NOMO-1 treated with DMSO at 0.1 percent for 48 hours (cell line): ENCODE measurements around the gene ABI3BP.
"Not testable (repeated sequence)": the region's sequence is repeated elsewhere in the genome, so short reads cannot be mapped to it uniquely, and the experiment has no call there.

Experiments
- DNase-seq: peaks from one replicate; lab custom pipeline; 2025; ENCODE audit not compliant: unreplicated experiment; lab: John Stamatoyannopoulos, UW

Gene ABI3BP, protein sequence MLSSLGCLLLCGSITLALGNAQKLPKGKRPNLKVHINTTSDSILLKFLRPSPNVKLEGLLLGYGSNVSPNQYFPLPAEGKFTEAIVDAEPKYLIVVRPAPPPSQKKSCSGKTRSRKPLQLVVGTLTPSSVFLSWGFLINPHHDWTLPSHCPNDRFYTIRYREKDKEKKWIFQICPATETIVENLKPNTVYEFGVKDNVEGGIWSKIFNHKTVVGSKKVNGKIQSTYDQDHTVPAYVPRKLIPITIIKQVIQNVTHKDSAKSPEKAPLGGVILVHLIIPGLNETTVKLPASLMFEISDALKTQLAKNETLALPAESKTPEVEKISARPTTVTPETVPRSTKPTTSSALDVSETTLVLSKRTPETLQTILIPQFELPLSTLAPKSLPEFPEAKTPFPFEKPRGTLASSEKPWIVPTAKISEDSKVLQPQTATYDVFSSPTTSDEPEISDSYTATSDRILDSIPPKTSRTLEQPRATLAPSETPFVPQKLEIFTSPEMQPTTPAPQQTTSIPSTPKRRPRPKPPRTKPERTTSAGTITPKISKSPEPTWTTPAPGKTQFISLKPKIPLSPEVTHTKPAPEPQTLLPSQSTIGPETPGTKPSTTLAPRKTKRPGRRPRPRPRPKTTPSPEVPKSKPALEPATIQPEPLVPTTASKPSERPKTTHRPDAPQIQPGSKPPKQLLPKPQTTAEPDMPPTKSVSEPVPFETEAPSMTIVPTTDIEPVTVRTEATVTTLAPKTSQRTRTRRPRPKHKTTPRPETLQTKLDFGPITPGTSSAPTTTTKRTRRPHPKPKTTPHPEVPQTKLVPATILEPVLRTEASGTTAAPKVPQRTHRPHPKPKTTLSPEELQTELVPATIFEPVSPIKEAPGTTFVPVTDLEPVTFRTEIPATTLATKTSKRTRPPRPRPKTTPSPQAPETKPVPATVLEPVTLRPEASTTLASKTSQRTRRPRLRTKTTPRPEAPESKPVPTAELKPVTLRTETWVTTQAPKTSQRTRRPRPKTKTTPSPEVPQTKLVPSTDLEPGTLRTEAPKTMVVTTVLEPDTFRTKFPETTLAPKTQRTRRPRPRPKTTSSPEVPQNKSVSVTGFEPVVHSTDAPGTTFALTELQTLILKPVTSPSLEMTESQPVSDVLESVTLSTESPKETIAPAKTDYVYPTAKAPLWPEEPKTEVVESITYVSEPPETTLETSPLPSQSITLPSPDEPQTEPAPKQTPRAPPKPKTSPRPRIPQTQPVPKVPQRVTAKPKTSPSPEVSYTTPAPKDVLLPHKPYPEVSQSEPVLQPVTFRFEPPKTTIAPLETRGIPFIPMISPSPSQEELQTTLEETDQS (N-terminal part only)

DNA sequence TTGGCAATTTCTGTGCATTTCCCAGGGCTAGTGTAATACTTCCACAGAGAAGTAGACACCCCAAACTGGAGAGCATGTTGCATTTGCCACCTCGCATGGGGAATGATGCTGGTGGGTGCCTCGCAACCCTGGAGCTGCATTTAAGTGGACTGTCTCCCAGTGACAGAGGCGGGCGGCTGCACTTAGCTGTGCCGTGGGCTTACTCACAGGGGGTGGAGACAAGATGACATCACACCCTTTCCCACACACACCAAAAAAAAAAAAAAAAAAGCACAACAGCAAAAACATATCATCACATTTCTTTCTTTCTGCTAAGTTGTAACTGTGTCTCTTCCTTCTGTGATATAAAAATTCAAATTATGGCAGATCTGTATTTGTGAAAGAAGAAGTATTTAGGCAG lies at the start of gene ABI3BP:
ABI3BP (minus strand) TSS at position 113 of the 400 bp plus-strand sequence; CDS start at position 76, 37 bp downstream.
- no peak for DNase-seq

DNA sequence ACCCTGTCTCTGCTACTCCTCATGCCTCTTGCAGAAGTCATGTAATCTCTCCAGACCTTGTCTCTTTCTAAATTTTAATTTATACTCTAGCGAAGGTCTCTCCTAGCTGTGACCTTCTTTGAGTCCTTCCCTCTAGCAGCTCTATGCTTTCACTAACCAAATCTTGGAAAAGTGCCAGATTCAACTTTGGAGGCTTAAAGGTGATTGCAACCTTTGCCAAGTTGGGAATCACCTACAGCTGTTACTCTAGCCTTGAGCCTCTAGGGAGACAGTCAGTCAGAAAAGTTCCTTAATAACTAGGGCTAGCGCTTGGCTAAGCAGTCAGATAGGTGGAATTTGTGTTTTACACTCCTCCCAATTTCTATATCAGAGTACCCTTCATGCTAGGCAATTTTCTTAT lies 46.1 kb upstream of the ABI3BP start:
- no peak for DNase-seq

DNA sequence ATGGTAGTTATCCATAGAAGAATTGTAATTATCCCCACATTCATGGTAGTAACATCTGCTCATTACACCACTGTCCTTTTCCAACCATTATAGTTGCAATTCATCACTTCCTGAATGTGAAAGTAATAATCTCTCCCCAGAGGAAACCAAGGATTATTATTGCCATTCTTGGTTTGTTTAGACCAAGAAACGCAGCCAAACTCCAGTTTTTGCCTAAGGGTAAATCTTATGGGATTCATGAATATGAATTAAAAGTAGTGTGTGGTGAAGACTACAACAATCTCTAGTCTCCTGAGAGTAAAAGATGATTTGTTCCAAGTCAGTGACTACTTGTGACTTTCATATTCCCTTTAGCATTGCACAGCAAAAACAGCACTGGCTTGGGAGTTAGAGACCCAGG lies 45.7 kb upstream of the ABI3BP start:
- no peak for DNase-seq

DNA sequence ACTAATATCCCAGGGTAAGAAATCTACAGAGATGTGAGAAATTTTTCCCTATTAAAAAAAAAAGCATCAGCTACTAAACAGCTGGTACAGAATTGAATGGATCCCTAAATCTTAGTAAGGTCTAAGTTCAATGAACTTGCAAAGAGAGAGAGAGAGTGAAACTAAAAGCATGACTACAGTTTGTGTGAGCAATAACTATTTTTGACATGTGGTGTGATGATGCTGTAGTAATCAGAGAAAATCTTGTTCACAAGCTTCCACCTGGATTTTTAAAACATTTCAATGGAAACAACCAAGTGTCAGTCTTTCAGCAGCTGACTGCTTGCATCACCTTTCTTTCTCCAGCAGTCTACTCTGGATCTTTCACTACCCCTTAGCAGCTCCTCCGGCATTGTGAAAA lies 45.2 kb upstream of the ABI3BP start:
- no peak for DNase-seq

DNA sequence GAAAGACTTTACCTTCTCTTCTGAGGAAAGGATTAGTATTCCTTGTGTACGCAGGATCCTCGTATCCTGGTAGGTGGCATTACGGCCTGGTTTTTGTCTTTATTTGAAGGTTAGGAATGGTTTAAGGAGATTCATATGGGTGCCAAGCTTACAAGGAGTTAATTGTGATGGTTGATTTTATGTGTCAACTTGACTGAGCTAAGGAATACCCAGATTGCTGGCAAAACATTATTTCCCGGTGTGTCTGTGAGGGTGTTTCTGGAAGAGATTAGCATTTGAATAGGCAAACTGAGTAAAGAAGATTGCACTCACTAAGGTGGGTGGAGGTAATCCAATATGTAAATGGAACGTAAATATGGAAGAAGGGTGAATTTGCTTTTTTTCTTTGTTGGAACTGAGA lies 44.4 kb upstream of the ABI3BP start:
- DNase-seq: no peak

DNA sequence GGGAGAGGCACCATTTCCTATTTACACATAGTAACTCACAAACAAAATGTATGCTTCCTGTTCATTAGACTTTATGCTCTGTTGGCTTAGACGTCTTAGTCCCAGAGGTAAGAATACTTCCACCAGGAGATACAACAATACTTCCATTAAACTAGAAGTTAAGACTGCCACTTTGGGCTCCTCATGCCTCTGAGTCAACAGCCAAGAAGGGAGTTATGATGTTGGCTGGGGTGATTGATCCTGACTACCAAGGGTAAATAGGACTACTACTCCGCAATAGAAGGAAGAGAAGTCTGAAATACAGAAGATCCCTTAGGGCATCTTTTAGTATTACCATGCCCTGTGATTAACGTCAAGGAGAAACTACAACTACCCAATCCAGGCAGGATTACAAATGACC lies 43.5 kb upstream of the ABI3BP start:
- no peak for DNase-seq

DNA sequence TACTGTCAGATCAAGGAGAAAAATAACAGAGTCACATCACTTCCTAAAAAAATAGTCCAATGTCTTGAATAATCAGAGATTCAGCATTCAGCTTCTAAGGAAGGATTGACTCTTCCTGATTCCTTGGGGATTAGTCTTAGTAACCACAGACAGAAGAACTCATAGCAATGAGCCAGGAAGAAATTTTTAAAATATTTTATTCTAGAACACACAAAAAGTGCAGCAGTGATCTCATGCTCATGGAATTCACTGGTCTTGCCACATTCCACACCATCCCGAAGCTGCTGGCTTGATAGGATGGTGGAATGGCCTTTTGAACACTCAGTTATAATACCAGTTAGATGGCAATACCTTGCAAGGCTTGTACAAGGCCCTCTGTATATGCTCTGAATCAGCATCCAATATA lies 43.0 kb upstream of the ABI3BP start:
- no peak for DNase-seq

DNA sequence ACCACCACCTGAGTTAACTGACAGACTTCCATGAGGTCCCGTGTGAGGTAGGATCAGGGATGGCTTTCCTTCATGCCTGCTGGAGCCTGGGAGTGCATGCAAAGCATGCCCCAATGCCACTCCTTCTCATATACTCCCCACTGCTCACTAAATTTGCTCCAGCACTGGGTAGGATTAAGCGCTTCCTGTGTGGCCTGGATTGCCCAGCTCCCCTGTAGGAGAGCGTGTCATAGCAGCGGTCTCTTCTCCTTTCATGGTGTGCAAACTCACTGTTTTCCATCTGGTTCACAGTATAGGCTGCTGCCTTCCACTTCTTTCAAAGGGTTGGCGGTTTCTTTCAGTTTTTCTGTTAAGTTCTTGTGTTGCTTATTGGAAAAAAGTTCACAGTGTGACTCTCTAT lies 34.1 kb upstream of the ABI3BP start:
- no peak for DNase-seq

DNA sequence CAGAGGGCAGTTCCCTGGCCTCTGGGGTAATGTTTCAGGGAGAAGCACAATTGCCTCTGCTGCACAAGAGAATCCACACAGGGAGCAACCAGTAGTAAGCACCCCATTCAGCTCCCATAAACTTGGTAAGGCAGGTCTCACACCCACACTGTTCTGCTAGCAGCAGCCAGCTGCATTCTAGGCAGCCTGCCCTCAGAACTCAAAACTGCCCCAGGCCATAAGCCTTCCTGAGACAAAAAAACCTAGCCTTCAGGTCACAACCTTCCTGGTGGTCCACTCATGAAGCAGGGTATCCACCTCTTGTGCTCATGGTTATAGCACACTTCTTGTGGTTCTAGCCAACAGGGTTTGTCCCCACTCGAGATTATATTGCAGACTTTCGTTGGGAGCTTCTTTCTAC lies 33.7 kb upstream of the ABI3BP start:
- no peak for DNase-seq

DNA sequence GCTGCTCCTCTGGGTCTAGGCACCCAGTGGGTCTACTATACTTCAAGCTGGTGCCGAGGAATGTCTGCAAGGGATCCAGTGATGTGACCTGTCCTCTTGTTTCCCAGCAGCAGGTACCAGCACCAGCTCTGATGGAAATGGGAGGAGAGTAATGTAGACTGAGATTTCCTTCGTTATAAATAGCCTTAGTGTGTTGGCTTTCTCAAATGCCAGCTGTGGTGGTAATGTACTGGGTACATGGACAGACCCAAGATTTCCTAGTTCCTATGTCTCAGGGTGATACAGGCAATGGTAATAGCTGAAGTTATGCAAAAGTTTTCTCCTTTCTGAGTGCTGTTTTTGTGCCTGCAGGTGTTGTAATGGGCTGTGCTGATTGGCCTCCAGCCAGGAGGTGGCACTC lies 33.0 kb upstream of the ABI3BP start:
- DNase-seq: no peak

DNA sequence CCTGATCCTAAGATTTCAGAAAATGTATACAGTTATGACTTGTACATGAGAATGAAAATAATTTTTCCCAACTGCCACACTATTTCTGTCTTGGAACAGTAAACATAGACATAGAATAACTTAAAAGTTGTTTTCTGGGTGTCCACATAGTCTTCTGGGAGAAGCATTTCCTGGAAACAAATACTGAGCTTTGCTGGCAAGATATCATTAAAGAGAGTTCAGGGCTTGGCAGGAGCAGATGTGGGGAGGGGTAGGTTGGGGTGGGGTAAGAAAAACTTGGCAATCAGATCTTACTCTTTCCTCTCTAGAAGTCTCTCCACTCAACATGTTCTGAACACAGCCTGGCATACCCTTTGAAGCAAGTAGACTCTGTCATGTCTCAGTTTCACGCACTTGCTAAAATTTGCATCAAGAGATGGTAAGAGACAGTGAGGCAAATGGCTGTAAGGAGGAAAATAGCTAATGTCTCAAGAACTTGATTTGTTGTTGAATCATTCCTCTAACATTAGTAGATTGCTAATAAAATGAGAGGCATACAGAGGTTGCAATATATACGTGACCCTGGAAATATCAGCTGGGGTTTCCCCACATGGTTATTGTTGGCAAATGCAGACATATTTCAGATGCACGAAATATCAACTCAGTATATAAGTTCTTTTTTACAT lies 27.3 kb upstream of the ABI3BP start:
- DNase-seq: no peak

DNA sequence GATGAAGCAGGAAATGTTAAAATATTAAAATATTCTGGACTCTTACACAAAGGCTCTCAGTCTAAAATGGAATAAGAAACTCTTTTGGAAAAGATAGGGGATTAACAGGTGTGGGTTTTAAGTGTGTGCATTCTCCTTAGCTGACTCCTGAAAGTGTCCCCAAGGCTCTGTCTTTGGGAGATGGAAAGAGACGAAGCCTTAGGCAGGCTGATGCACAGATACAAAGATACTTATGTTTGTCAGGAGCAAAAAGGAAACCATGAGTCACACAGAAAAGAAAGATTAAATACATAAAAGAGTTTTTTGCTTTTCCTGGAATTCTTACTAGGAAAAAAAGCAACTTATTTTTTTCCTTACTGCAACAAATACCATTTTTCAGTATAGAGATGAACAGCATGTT lies 23.8 kb upstream of the ABI3BP start:
- DNase-seq: no peak

DNA sequence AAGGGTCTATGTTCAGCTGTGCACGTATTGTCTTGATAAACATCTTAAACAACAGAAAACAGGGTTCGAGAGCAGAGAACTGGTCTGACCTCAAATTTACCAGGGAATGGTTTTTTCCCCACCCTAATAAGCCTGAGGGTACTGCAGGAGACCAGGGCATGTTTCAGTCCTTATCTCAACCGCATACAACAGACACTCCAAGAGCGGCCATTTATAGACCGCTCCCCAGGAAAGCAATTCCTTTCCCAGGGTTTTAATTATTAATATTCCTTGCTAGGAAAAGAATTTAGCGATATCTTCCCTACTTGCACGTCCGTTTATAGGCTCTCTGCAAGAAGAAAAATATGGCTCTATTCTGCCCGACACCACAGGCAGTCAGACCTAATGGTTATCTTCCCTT lies 19.1 kb upstream of the ABI3BP start:
- not testable (repeated sequence) for DNase-seq

DNA sequence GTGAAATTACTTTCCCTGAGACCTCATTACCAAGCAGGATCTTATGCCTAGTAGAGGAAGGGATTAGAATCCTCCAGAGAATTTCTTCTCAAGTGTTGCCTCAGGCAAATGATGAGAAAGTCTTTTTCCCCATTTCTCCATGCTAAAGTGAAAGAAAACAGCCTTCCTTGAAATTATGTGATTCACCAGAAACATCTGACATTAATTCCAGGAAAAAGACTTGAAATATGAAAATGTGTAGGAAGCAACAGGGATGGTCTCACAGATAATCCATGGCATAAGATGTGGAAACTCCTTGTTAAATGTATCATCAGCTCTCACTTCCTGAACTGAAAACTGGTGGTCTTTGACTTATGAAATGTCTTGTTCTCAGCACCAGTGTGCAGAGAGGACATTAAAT lies 17.9 kb upstream of the ABI3BP start:
- no peak for DNase-seq

DNA sequence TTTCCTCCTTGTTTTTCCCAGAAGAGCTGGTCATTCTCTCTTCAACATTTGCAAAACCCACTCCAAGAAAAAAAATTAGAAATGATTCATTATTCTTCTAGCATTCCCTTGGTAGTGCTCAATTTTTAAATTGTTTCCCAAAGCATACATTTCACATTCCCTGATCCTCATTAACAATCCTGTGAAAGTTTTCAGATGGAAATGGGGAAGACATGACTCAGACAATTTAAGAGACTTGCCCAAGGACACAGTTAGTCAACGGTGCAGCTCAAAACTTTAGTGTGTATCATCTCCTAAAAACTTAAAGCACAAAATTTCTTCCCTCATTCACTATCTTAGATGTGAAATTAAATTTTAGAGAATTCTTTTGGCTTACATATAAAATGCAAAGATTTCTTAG lies 17.1 kb upstream of the ABI3BP start:
- no peak for DNase-seq

DNA sequence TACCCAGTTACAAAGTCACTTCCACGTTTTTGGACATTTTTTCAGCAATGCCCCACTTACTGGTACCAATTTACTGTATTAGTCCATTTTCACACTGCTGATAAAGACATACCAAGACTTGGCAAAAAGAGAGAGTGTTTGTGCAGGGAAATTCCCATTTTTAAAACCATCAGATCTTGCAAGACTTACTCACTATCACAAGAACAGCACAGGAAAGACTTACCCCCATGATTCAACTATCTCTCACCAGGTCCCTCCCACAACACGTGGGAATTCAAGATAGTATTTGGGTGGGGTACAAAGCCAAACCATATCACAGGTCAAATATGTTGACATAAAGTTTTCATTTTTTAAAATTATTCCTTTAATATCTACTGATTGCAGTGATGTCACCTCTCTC lies 16.2 kb upstream of the ABI3BP start:
- DNase-seq: no peak

DNA sequence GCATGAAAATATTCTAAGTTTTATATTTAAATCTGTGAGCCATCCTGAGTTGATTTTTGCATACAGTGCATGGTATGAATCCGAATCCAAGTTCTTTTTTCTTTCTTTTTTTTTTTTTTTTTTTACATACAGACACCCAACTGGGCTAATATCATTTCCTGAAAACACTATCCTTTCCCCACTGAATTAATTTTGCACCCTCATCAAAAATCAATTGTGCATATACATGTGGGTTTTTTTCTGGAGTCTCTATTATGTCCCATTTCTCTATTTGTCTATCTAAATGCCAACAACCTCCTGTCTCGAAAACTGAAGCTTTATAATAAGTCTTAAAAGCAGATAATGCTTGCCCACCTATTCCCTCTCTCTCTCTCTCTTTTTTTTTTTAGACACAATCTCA lies 5.9 kb upstream of the ABI3BP start:
- DNase-seq: no peak

DNA sequence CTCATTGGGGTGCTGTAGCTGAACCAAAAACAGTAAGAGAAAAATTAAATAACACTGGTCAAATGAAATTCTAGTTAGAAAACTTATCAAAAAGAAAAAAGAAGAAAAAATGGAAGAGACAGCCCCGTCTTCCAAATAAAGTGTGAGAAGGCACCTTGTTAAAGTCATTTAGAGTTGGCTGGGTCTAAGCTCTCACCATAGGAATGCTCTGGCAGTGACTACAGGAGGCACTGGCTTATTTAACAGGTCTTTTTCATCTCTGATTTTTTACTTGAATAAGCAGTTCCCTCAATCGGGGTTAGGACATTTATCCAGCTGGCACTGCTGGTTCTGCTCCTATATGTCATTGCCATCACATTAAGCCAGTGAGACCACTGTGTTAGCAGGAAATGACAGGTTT lies 1.6 kb upstream of the ABI3BP start:
- no peak for DNase-seq

DNA sequence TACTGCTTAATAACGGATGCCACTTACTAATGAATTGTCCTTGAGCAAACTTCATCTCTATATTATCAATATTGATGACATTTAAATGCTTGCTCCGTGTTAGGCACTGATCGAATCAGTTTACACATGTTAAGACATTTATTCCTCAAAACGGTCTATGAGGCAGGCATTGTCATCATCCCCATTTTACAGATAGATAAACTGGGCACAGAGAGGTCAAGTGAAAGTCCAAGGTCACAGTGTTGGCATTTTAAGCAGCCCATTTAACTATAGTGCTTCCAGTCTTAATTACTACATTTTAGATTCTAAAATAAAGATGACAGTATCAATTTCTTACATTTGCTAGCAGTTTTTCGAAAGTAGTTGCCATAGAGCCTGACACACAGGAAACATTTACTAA lies 966 bp upstream of the ABI3BP start:
- no peak for DNase-seq

DNA sequence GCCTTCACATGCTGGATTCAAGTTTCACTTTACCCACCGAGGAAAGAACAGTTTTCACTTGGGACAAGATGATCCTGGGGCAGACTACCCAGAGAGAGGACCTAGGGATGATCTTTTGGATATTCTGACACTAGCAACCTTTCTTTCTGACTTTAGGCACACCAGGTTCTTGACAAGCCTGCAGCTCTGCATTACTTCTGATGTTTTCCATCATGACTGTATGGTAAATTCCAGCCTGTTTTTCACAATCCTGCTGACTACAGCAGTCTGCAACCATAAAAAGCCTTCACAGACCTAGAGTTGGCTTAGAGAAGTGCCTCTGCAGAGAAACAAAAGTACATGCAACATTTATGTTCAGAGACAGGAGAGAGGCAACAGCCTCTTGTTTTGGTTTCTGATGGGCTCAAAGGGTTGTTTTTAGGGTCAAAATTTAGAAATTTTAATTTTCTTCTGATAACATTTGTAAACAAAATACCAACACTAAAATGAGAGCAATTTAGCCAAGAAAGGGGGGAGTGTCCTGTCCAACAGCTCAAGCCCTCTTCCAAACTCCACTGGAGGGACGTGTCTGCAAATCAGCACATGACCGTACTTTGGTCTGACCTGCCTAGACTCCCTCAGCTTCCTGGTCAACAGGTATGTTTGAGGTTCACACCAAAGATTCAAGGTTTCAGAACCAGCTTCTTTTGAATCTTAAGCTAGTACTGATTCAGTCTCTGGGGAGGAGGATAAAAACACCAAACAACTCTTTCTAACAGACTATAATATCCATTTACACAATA lies 799 bp downstream of the ABI3BP start:
- no peak for DNase-seq
